Measurements from ENCODE around the gene IFNGR1.

IFNGR1 gene

DNA sequence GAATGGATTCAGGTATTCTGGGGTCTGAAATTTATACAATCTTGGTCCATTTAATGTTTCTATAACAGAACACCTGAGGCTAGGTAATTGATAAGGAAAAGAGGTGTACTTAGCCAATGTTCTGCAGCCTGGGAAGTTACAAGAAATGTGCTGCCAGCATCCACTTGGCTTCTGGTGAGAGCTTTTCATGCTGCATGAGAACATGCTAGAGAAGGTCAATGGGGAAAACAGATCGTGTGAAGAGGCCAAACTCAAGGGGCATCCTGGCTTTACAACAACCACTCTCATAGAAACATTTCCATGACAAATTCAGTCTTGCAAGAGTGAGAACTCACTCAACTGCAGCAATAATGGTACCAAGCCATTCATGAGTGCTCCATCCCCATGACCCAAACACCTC is 62.5 kb downstream of the IFNGR1 start:
- DNase-seq (ENCODE audit: extremely low read depth in 1 of 2, low read depth in 1 of 2): no peak

DNA sequence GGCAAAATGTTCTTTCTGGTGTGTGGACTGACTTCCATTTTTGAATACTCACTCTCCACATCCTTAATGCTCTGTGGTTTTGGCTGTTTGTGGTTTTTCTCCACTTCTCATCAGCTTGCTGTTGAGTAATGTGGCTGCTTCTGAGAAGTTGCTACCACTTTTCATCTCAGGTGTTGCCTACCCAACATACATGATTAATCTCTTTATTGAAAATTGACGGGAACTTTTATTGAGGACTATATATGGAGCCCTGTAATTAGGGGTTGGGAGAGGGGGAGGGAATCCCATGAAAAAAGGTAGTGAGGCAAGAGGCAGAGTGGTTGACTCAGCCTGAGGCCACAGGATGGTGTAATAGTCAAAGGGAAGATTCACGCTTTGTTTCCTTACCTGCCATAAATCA is 63.4 kb downstream of the IFNGR1 start:
- DNase-seq (ENCODE audit: extremely low read depth in 1 of 2, low read depth in 1 of 2): no peak

GRCh38 chr6:137150072-137150471 is 69.1 kb downstream of the IFNGR1 start:
- no peak for DNase-seq (ENCODE audit: extremely low read depth in 1 of 2, low read depth in 1 of 2)

DNA sequence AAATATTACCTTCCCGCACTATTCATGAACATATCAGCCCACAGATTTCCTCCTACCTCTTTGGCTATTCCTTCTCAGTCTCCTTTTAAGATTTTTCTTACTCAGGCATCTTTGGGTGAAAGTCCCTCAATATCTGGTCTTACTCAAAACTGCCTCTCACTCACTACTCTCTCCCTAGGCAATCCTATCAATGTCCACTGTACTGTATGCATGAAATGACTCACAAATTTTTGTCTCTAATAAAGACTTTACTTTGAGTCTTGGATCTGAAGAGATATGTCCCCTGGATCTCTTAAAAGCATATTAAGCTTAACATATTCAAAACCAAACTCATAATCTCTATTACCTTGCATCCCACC is 70.2 kb downstream of the IFNGR1 start:
- DNase-seq (ENCODE audit: extremely low read depth in 1 of 2, low read depth in 1 of 2): no peak

DNA sequence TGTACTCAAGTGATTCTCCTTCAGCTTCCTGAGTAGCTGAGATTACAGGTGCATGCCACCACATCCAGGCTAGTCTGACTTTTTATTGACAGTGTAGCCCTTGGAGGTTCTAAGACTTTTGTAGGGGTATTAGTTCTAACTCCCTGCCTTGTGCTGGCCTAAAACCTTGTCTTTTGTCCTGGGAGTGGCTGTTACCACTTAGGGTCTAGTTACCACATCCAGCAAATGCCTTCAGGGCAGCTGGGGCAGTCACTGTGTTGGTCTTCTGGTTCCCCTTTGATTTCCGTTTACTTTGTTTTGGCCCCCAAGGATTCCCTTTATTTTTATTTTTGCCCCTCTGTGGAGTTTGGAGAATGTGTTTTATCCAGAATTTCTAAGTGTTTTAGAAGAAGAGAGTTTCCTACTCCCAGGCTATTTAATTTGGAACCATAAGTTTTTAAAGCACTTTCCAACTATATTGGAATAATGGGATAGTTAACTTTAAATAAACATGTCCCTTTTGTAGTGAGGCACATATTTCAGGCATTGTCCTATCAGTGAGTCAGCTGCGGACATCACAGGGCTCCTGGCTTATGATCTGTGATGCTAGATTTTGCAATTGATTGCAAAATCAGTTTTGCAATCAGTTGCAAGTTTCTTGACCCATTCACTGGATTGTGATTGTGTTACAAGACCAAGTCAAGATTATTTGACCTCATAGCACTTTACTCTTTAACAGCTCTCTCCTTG is 70.7 kb downstream of the IFNGR1 start:
- no peak for DNase-seq (ENCODE audit: extremely low read depth in 1 of 2, low read depth in 1 of 2)

Data from activated CD8-positive, alpha-beta memory T cell treated with anti-CD3 and anti-CD28 coated beads for 1 hour (primary cell).